Ovary (tissue), 9 donors: ENCODE measurements around the gene ATP6V1C2. TPM values are rescaled to one million over a fixed set of nuclear protein-coding genes. Genes with fewer than 3 reads are reported as not detected.

ENCODE experiments used
- DNase-seq, 5 donors: peaks; one replicate each; pipeline ENCODE4 v3.0.0-alpha.2; 2019 to 2020
- H3K27ac ChIP-seq, 2 donors: fragments of 200-600 bp; one replicate each; pipeline versions ENCODE4 v1.5.1 to v1.8.0; 2019 to 2022
- H3K27me3 ChIP-seq: fragments of 200-600 bp; one replicate; pipeline ENCODE4 v1.8.0; 2022
- H3K36me3 ChIP-seq: fragments of 200-600 bp; sonication (generic); one replicate; pipeline ENCODE4 v1.5.1; 2019
- H3K4me1 ChIP-seq: one replicate; pipeline ENCODE4 v1.8.1; 2013; ENCODE audit warnings: mild to moderate bottlenecking, moderate library complexity; ENCODE audit not compliant: insufficient read depth
- H3K4me3 ChIP-seq: fragments of 200-600 bp; sonication (generic); one replicate; pipeline ENCODE4 v1.5.1; 2017
- H3K9me3 ChIP-seq, 2 donors: fragments of 200-600 bp in 1 of 2; sonication (generic) in 1 of 2; one replicate each; pipeline versions ENCODE4 v1.5.1 to v1.8.1; 2013 to 2019; ENCODE audit warnings: mild to moderate bottlenecking in 1 of 2, moderate library complexity in 1 of 2
- EP300 ChIP-seq: sonication (generic); formaldehyde crosslinking; IDR thresholded peaks from one replicate; pipeline ENCODE4 v1.6.1; 2017; ENCODE audit warnings: antibody characterized with exemption
- POLR2A ChIP-seq: fragments of 450-650 bp; IDR thresholded peaks from one replicate; pipeline ENCODE4 v1.6.1; 2017; ENCODE audit warnings: antibody characterized with exemption, mild to moderate bottlenecking, moderate library complexity
- WGBS, 3 donors: extraction: QIAGEN DNeasy Blood & Tissue Kit in 1 of 3; methylation state at CpG; one replicate each; pipeline versions ENCODE4 v1.1.5 to v1.1.7; 2013 to 2017; 5-methylcytosine and 5-hydroxymethylcytosine counted together
- intact Hi-C, 4 donors: fragments of 100-400 bp; cut with DNase I; formaldehyde crosslinking; loops; one replicate each; pipeline versions ENCODE4 v1.11.0 to v1.15.1; 2022 to 2023
- polyA plus RNA-seq, 2 donors: library from polyadenylated mRNA; stranded (reverse); fragments of 200-250 nt in 1 of 2; fragments of 350-450 nt in 1 of 2; fragmentation: Illumina TruSeq in 1 of 2; extraction: RNeasy Lipid Tissue Mini Kit (QIAGEN cat#74804) in 1 of 2; gene quantifications; one replicate each; pipeline ENCODE4 v1.2.3, GENCODE V29; 2013 to 2014
- total RNA-seq, 7 donors: library from RNA; depleted of rRNA in 2 of 7; stranded (reverse); fragments of >200 nt in 2 of 7; fragmentation: NEBNext Ultra II Directional in 3 of 7; extraction: Animal tissue kit (Norgen Biotek cat#: 25700) in 3 of 7; gene quantifications; one replicate each; pipeline versions ENCODE4 v1.1.0 to v1.2.4, GENCODE V29; 2016 to 2023
- TF ChIP-seq, protein P1 (sequence below), 3 donors: fragments of 450-650 bp in 2 of 3; fragments of 200-600 bp in 1 of 3; IDR thresholded peaks; one replicate each; pipeline versions ENCODE4 v1.5.1 to v1.8.0; 2016 to 2022; ENCODE audit warnings: antibody characterized with exemption in 3 of 3, mild to moderate bottlenecking in 1 of 3
- donor health status: DM: no; HTN: no; CAD: no; lungs with moderate emphysema.
- donor health status: DM: no; HTN: no; CAD: no.
- donor health status: Bipolar disorder and iron deficiency.
- donor health status: DM: yes; HTN: yes; CAD: no.
- donor health status: DM: no; HTN: no; CAD: no.
- donor health status: DM: yes; HTN: yes; CAD: no.

The ATP6V1C2 gene
- total and polyA plus RNA-seq, 9 donors = 0.17 to 10.8 (median 0.60) TPM; not detected in 2

DNA sequence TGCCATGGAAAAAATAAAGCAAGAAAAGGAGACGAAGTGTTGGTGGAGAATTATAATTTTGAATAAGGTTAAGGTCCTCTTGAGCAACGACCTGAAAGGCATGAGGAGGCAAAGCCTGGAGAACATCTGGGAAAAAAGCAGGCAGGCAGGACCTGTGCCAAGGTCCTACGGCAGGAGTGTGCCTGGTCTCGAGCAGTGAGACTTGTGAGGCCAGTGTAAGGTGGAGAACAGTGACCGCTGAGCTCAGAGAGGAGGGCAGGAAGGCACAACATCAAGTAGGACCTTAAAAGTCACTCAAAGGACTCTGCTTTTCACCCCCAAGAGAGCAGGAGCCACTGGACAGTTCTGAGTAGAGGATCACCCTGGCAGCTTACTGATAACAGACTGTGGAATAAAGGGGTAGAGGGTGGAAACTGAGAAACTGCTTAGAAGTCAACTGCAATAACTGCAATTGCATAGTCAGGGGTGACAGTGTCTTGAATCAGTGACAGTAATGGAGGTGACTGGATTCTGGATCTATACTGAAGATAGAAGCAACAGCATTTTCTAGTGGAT, 35.2 kb upstream of the ATP6V1C2 start:
- intact Hi-C loops = no loop called here
- no peak overlapping the region for H3K4me3 ChIP-seq
- DNase-seq = no peak
- H3K4me1 ChIP-seq = peaks cover 7% of the 10 kb centered on the region
- H3K27me3 ChIP-seq = no peaks in the 10 kb centered on the region
- no peak for TF ChIP-seq EP300
- no peak overlapping the region for H3K27ac ChIP-seq
- H3K9me3 ChIP-seq = no peaks in the 10 kb centered on the region
- H3K36me3 ChIP-seq = no peaks in the 10 kb centered on the region
- WGBS, 3 donors = 34 to 43% (median 37%) methylated on average over 5 of the region's 5 CpGs

DNA sequence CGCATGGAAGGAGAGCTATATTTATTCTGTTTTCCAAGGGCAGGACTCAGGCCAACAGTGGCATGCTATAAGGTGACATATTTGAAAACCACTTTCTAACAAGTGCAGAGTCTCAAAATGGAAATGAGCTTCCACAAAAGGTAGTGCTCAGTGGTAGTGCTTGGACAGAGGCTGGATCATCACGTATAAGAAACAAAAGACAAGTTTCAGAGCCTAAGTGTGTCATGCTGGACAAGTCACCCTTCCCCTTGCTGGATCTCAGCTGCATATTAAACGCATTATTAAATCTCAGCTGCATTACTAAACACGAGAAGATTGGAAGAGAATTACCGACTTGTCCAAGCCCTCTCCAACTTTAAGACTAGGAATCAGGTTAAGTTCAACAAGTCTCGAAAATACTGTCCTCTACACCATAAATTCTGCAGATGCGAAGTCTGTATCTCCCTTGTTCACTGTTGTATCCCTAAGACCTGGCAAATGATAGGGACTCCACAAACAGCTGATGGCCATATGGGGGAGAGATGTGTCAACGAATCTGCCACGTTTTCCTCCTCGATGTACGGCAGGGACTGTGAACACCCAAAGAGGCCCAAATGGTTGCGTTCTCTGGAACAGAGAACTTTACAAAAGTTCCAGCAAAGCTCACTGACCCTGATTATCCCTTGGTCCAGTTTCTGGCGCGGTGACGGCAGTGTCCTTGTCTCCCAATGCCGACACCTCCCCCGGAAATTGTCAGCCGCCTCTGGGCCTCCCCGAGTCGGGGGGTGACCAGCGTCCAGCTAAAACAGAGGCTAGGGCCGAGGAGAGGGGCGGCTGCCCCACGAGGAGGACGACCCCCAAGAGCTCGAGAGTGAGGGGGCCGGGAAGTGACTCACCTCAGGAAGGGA, 32.3 kb upstream of the ATP6V1C2 start:
- TF ChIP-seq, protein P1, sequence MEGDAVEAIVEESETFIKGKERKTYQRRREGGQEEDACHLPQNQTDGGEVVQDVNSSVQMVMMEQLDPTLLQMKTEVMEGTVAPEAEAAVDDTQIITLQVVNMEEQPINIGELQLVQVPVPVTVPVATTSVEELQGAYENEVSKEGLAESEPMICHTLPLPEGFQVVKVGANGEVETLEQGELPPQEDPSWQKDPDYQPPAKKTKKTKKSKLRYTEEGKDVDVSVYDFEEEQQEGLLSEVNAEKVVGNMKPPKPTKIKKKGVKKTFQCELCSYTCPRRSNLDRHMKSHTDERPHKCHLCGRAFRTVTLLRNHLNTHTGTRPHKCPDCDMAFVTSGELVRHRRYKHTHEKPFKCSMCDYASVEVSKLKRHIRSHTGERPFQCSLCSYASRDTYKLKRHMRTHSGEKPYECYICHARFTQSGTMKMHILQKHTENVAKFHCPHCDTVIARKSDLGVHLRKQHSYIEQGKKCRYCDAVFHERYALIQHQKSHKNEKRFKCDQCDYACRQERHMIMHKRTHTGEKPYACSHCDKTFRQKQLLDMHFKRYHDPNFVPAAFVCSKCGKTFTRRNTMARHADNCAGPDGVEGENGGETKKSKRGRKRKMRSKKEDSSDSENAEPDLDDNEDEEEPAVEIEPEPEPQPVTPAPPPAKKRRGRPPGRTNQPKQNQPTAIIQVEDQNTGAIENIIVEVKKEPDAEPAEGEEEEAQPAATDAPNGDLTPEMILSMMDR (IDR thresholded peaks at IDR 0.05) = no peak
- TF ChIP-seq EP300 = no peak
- TF ChIP-seq POLR2A = no peak
- Histone ChIP-seq H3K27me3 (no peaks in the 10 kb centered on the region), H3K4me3 (peak overlapping the region; percentile 68), H3K4me1 (peaks cover 7% of the 10 kb centered on the region), H3K36me3 (no peaks in the 10 kb centered on the region), H3K27ac (peak overlapping the region in 1 of 2 donors; percentile 76), H3K9me3 (no peaks in the 10 kb centered on the region)
- 3 to 5% (median 4%) methylated on average over 27 of the region's 27 CpGs for WGBS, 3 donors
- DNase-seq = peak in 1 of 5 donors; percentile 38
- intact Hi-C loops = no loop called here

DNA sequence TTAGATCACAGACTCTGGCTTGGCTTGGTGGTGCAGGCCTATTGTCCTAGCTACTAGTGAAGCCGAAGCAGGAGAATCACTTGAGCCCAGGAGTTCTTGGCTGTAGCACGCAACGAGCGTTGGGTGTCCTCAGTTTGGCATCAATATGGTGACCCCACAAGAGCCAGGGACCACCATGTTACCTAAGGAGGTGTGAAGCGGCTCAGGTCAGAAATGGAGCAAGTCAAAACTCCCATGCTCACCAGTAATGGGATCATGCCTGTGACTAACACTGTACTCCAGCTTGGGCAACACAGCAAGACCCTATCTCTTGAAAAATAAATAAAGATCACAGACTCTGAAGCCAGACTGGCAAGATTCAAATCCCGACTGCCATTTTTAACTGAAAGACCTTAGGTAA, 29.9 kb upstream of the ATP6V1C2 start:
- TF ChIP-seq, protein P1 (IDR thresholded peaks at IDR 0.05) = no peak
- TF ChIP-seq EP300 = no peak
- TF ChIP-seq POLR2A = no peak
- Histone ChIP-seq H3K27me3 (no peaks in the 10 kb centered on the region), H3K27ac (no peak overlapping the region), H3K4me1 (peaks cover 5% of the 10 kb centered on the region), H3K36me3 (no peaks in the 10 kb centered on the region), H3K9me3 (no peaks in the 10 kb centered on the region), H3K4me3 (no peak overlapping the region)
- intact Hi-C loops = no loop called here
- 92 to 94% (median 94%) methylated on average over 6 of the region's 6 CpGs for WGBS, 3 donors
- DNase-seq = no peak

DNA sequence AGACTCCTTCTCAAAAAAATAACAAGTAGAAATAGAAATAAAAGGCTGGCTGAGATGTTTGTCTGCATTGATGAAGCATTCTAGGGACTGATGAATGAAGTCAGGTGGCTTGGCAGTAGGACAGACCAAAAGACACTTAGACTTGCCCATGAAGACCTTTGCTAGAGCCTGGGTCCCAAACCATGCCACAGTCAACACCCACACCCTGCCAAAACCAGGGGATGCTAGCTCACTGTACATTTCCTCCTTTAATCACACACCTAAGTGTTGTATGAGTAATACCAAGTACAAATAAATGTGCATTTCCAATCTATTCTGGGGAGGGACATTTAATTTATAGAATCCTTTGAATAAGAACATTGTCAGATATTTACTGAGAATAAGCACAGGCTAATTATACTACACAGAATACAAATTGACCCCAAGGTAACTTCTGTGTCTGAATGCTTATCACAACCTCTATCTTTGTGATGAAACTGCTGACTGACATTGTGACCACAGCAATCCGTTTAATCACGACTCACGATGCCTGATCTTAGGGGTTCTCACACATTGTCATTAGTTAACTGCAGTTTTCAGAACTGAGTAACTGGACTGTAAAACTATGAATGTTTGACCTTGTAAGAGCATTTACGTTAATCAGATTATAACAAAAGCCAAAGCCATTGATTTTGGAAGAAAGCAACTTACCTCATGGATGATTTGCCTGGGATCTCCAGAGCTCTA, 21.2 kb upstream of the ATP6V1C2 start:
- 73 to 88% (median 81%) methylated on average over 4 of the region's 4 CpGs for WGBS, 3 donors
- H3K27me3 ChIP-seq = no peaks in the 10 kb centered on the region
- H3K36me3 ChIP-seq = no peaks in the 10 kb centered on the region
- DNase-seq = no peak
- H3K9me3 ChIP-seq = no peaks in the 10 kb centered on the region
- no peak overlapping the region for H3K27ac ChIP-seq
- TF ChIP-seq POLR2A = no peak
- intact Hi-C loops = no loop called here
- H3K4me3 ChIP-seq = no peak overlapping the region
- H3K4me1 ChIP-seq = no peaks in the 10 kb centered on the region

DNA sequence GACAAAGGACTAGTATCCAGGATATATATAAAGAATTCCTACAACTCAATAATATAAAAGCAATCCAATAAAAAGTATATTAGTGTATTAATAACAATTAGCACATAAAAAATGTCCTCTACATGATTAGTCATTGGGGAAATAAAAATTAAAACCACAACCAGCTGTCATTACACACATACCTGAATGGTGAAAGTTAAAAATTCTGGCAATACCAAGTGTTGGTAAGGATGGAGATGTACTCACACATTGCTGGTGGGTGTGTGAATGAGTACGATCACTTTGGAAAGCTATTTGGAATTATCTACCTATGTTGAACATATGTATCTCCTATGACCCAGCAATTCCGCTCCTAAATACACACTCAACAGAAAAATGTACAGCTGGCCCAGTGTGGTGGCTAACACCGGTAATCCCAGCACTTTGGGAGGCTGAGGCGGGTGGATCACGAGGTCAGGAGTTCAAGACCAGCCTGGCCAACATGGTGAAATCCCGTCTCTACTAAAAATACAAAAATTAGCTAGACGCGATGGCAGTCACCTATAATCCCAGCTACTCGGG, 17.3 kb upstream of the ATP6V1C2 start:
- Histone ChIP-seq H3K36me3 (no peaks in the 10 kb centered on the region), H3K9me3 (no peaks in the 10 kb centered on the region), H3K27ac (no peak overlapping the region), H3K4me3 (no peak overlapping the region), H3K4me1 (no peaks in the 10 kb centered on the region), H3K27me3 (no peaks in the 10 kb centered on the region)
- 90 to 93% (median 93%) methylated on average over 9 of the region's 9 CpGs for WGBS, 3 donors
- DNase-seq = no peak
- intact Hi-C loops = no loop called here
- TF ChIP-seq, protein P1 (IDR thresholded peaks at IDR 0.05) = no peak
- TF ChIP-seq POLR2A (no peak), EP300 (no peak)
